Measurements from ENCODE around the gene GNG3.
"Not testable (repeated sequence)": the region's sequence is repeated elsewhere in the genome, so short reads cannot be mapped to it uniquely, and the experiment has no call there.

Gene GNG3

GRCh38 chr11:62719302-62719978 lies 12.0 kb downstream of the GNG3 start:
- no peaks in the 10 kb centered on the region for H3K9me3 Mint-ChIP-seq
- peaks cover 16 to 24% of the 10 kb centered on the region in 2 donors for H3K4me1 Mint-ChIP-seq
- no peak for ATAC-seq (replicated peaks)
- no peak for DNase-seq
- peaks cover 58 to 76% of the 10 kb centered on the region in 2 donors for H3K36me3 Mint-ChIP-seq
- no peak overlapping the region for H3K27ac Mint-ChIP-seq
- H3K27me3 Mint-ChIP-seq, result no peaks in the 10 kb centered on the region
- no peak overlapping the region for H3K4me3 Mint-ChIP-seq

- H3K9me3 Mint-ChIP-seq, result no peaks in the 10 kb centered on the region
Measured at GRCh38 chr11:62721994-62722393, 14.5 kb downstream of the GNG3 start.

DNA sequence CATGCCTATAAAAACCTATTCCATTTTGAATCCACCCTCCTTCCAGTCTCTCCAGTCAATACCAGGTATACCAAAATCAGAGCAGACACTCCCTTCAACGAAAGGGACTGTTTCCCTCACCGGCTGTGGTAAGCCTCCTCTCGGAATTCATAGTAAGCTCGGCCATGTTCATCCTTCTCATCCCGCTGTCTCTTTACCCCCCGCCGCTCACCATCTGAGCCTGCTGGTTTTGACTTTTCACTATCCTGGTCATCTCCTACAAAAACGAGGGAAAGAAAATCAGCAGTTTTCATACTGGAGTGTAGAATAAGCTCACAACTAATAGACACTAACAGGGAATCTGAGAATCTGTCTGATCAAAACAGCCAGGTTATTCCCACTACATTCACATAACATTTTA lies 16.7 kb downstream of the GNG3 start:
- Mint-ChIP-seq H3K4me1 (peaks cover 15 to 27% of the 10 kb centered on the region in 2 donors), H3K9me3 (no peaks in the 10 kb centered on the region)

More at GRCh38 chr11:62721994-62722393, 14.5 kb downstream of the GNG3 start:
- peaks cover 61 to 71% of the 10 kb centered on the region in 2 donors for H3K36me3 Mint-ChIP-seq
- no peak overlapping the region for H3K4me3 Mint-ChIP-seq
- H3K27ac Mint-ChIP-seq, result peak overlapping the region; percentile 42
- DNase-seq (no peak), ATAC-seq (replicated peaks) (no peak)
- H3K4me1 Mint-ChIP-seq, result peaks cover 15 to 27% of the 10 kb centered on the region in 2 donors
- H3K27me3 Mint-ChIP-seq, result no peaks in the 10 kb centered on the region

DNA sequence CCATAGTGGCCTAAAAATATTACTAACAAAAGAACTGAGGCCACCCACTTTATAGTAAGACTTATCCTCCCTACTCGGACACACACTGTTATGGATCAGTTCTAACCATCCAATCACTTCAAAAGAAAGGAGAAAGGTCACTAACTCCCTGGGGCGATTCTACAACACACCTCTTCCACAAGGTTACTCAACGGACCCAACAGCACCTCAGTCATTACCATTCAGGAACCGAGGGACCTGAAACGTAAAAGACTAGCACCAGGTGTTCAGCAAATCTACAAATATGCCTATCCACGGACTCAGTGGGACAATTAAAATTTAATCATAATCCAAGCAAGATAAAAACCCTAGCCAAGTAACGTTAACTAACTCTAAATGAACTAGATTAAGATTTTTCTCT lies 18.2 kb downstream of the GNG3 start:
- no peak for ATAC-seq (replicated peaks)
- DNase-seq, result no peak
- peaks cover 15 to 36% of the 10 kb centered on the region in 2 donors for H3K4me1 Mint-ChIP-seq

More for the DNA sequence above, 16.7 kb downstream of the GNG3 start:
- no peak overlapping the region for H3K27ac Mint-ChIP-seq
- DNase-seq (no peak), ATAC-seq (replicated peaks) (no peak)
- peaks cover 53 to 71% of the 10 kb centered on the region in 2 donors for H3K36me3 Mint-ChIP-seq
- H3K27me3 Mint-ChIP-seq, result no peaks in the 10 kb centered on the region
- peak overlapping the region; percentile 96 to 97 for H3K4me3 Mint-ChIP-seq

DNA sequence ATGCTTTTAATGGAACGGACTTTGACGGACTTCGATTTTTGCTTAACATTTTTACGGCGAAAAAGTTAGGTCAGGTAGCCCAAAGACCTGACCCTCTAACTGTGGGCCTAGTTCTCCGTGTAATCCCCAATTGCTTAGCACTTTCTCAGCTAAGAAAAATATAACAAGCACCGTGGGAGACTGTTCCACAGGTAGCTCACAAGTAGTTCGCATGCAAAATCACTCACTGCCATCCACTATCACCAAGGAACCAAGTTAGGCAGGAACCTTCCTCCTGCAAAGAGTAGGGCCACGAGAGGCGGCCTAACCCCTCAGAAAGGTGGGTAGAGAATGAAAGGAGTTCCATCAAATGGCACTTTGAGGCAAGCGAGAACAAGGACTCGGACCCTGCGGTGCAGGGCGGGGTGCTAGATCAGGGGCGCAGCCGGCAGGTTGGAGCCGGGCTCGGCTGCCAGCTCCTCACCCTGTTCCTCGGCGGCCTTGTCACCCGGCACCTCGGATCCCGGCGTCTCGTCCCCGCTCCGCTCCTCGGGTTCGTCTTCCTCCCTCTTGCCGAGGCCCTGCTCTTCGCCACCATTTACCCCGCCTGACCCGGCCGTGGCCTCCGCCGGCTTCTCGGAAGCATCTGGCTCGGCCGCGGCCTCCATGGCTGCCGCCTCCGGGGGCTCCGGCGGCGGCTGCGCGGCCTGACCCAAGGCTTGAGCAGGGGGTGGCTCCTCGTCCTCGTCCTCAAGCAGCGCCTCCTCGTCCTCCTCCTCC lies 18.9 kb downstream of the GNG3 start:
- no peak for ATAC-seq (replicated peaks)
- Mint-ChIP-seq H3K4me3 (peak overlapping the region; percentile 96 to 97), H3K36me3 (peaks cover 42 to 57% of the 10 kb centered on the region in 2 donors), H3K9me3 (no peaks in the 10 kb centered on the region), H3K27me3 (no peaks in the 10 kb centered on the region), H3K4me1 (peaks cover 19 to 41% of the 10 kb centered on the region in 2 donors), H3K27ac (peak overlapping the region; percentile 89)
- no peak for DNase-seq

More for the DNA sequence above, 18.2 kb downstream of the GNG3 start:
- Mint-ChIP-seq H3K27me3 (no peaks in the 10 kb centered on the region), H3K4me3 (peak overlapping the region; percentile 96 to 97), H3K36me3 (peaks cover 44 to 61% of the 10 kb centered on the region in 2 donors), H3K27ac (peak overlapping the region; percentile 89), H3K9me3 (no peaks in the 10 kb centered on the region)

- Mint-ChIP-seq H3K36me3 (peaks cover 38 to 55% of the 10 kb centered on the region in 2 donors), H3K27me3 (no peaks in the 10 kb centered on the region), H3K9me3 (no peaks in the 10 kb centered on the region), H3K4me3 (peak overlapping the region; percentile 96 to 97), H3K4me1 (peaks cover 19 to 44% of the 10 kb centered on the region in 2 donors), H3K27ac (peak overlapping the region; percentile 99)
- peak in 1 of 2 donors; percentile 5 for ATAC-seq (replicated peaks)
- DNase-seq, result no peak
Measured at GRCh38 chr11:62726915-62727164, 19.4 kb downstream of the GNG3 start.

GRCh38 chr11:62727165-62727871 lies 19.8 kb downstream of the GNG3 start, which contains the start of gene HNRNPUL2:
HNRNPUL2 (minus strand) TSS chr11:62727457; CDS start chr11:62727156, 301 bp downstream.
- Mint-ChIP-seq H3K4me3 (peak within 1 kb of the TSS; percentile 96 to 97), H3K36me3 (peaks cover 34 to 50% of the 10 kb centered on the region in 2 donors)
- DNase-seq, result peak; percentile 99

DNA sequence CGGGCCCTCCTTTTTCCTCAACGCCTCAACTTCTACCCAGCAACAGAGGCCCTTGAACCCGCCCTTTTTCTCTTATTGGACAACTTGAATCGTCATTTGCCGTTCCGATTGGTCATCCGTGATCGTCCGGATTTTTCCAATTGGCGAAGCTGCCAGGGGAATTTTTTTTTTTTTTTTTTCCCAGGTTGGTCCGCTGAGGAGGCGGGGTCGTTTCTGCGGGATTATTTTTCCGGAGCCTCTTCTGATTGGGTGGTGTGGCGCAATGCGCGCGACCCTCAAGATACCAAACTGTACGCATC lies 20.3 kb downstream of the GNG3 start:
- no peaks in the 10 kb centered on the region for H3K27me3 Mint-ChIP-seq
- ATAC-seq (replicated peaks) (peak; percentile 65 to 66), DNase-seq (peak; percentile 86)
- peak overlapping the region; percentile 99 for H3K27ac Mint-ChIP-seq
- H3K9me3 Mint-ChIP-seq, result no peaks in the 10 kb centered on the region
- peak overlapping the region; percentile 96 to 97 for H3K4me3 Mint-ChIP-seq
- peaks cover 29 to 45% of the 10 kb centered on the region in 2 donors for H3K36me3 Mint-ChIP-seq
- peaks cover 19 to 44% of the 10 kb centered on the region in 2 donors for H3K4me1 Mint-ChIP-seq

More at GRCh38 chr11:62727165-62727871, 19.8 kb downstream of the GNG3 start, which contains the start of gene HNRNPUL2:
- H3K9me3 Mint-ChIP-seq, result no peaks in the 10 kb centered on the region
- H3K4me1 Mint-ChIP-seq, result peaks cover 19 to 44% of the 10 kb centered on the region in 2 donors
- peak within 1 kb of the TSS; percentile 99 for H3K27ac Mint-ChIP-seq
- ATAC-seq (replicated peaks), result peak; percentile 84
- H3K27me3 Mint-ChIP-seq, result no peaks in the 10 kb centered on the region

- DNase-seq (peak; percentile 78), ATAC-seq (replicated peaks) (peak; percentile 36 to 37)
- peaks cover 22 to 42% of the 10 kb centered on the region in 2 donors for H3K4me1 Mint-ChIP-seq
- H3K27ac Mint-ChIP-seq, result peak within 1 kb of the TSS; percentile 99
- H3K9me3 Mint-ChIP-seq, result no peaks in the 10 kb centered on the region
- peak within 1 kb of the TSS; percentile 96 to 97 for H3K4me3 Mint-ChIP-seq
- H3K27me3 Mint-ChIP-seq, result no peaks in the 10 kb centered on the region
- peaks cover 31 to 45% of the 10 kb centered on the region in 2 donors for H3K36me3 Mint-ChIP-seq
Measured at GRCh38 chr11:62728171-62728988, 20.9 kb downstream of the GNG3 start, which contains the start of gene TTC9C. TTC9C (plus strand) TSS chr11:62728486; CDS start chr11:62728849, 363 bp downstream.

GRCh38 chr11:62730076-62730475 lies 22.6 kb downstream of the GNG3 start:
- not testable (repeated sequence) for H3K27ac Mint-ChIP-seq; DNase-seq; ATAC-seq (replicated peaks); H3K27me3 Mint-ChIP-seq; H3K9me3 Mint-ChIP-seq
- Mint-ChIP-seq H3K4me3 (peak overlapping the region; percentile 96 to 97), H3K4me1 (peaks cover 14 to 25% of the 10 kb centered on the region in 2 donors), H3K36me3 (peaks cover 23 to 35% of the 10 kb centered on the region in 2 donors)

DNA sequence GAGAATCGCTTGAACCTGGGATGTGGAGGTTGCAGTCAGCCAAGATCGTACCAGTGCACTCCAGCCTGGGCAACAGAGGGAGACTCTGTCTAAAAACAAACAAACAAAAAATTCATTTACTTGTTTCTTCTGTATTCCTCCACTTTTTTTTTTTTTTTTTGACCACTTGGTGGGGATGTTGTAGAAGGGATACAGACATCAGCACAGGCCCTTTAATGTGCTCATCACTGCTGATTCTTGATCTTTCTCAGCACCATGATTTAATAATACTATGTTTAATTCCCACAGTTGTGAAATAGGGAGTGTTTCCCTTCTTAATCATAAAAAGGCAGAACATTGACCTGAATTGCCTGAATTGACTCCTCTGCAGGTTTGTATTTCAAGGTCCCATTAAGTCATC lies 25.4 kb downstream of the GNG3 start:
- H3K36me3 Mint-ChIP-seq, result peaks cover 15 to 29% of the 10 kb centered on the region in 2 donors
- no peak overlapping the region for H3K4me3 Mint-ChIP-seq
- H3K27ac Mint-ChIP-seq, result no peak overlapping the region
- H3K4me1 Mint-ChIP-seq, result peaks cover 10 to 21% of the 10 kb centered on the region in 2 donors
- no peak for DNase-seq
- no peaks in the 10 kb centered on the region for H3K27me3 Mint-ChIP-seq
- H3K9me3 Mint-ChIP-seq, result no peaks in the 10 kb centered on the region
- ATAC-seq (replicated peaks), result no peak

DNA sequence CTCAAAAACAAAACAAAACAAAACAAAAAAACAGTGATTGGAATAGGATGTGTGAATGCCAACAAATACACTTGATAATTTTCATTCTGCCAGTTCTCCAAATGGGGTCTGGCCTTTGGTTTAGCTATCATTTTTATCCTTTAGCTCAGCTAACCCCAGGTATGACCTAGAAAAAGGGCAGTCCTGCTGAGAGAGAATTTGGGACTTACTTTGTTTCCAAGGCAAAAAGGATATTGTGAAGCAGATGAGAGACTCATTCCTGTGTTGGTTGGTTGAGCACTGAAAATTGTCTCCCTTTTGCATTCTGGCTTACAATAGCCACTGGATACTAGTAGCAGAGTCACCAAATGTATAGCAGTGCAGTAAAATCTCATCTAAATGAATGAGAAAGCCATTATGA lies 29.7 kb downstream of the GNG3 start:
- H3K36me3 Mint-ChIP-seq, result peaks cover 19 to 27% of the 10 kb centered on the region in 2 donors
- no peak overlapping the region for H3K4me3 Mint-ChIP-seq
- DNase-seq, result no peak
- H3K4me1 Mint-ChIP-seq, result peaks cover 3 to 5% of the 10 kb centered on the region in 2 donors
- no peak for ATAC-seq (replicated peaks)
- no peak overlapping the region for H3K27ac Mint-ChIP-seq
- no peaks in the 10 kb centered on the region for H3K27me3 Mint-ChIP-seq
- no peaks in the 10 kb centered on the region for H3K9me3 Mint-ChIP-seq

DNA sequence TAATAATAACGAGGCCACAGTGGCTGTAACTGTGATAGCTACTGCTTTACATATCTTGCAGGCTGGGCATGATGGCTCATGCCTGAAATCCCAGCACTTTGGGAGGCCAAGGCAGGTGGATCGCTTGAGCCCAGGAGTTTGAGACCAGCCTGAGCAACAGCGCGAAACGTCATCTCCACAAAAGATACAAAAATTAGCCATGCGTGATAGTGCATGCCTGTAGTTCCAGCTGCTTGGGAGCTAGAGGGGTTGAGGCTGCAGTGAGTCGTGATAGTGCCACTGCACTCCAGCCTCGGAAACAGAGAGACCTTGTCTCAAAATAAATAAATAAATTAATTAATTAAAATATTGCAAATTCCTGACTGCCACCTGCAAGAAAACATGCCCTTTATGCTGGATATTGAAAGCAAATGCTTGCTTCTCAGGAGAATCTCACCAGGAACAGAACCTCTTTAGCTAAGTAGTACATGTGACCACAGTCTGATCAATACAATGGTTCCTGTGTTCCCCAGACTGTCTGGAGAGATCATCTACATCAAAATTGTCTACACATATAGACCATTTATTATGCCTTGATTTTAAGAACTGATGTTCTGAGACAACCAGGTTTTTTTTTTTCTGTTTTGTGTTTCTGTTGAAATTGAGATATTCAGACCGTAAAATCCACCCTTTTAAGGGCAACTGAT lies 40.1 kb downstream of the GNG3 start:
- H3K4me1 Mint-ChIP-seq, result peaks cover 9 to 14% of the 10 kb centered on the region in 2 donors
- H3K27ac Mint-ChIP-seq, result no peak overlapping the region
- H3K36me3 Mint-ChIP-seq, result peaks cover 10 to 11% of the 10 kb centered on the region in 2 donors

More for the DNA sequence above, 40.1 kb downstream of the GNG3 start:
- Mint-ChIP-seq H3K27me3 (no peaks in the 10 kb centered on the region), H3K9me3 (no peaks in the 10 kb centered on the region), H3K4me3 (no peak overlapping the region)
- ATAC-seq (replicated peaks) (no peak), DNase-seq (no peak)
